ENCODE data around the gene KDF1. TPM values are rescaled to one million over a fixed set of nuclear protein-coding genes. Genes with fewer than 3 reads are reported as not detected.

The KDF1 gene
- total and polyA plus RNA-seq, 2 donors (not counting 3 experiments of a cell fraction or from before 2014, with no cell fraction given) = not detected

DNA sequence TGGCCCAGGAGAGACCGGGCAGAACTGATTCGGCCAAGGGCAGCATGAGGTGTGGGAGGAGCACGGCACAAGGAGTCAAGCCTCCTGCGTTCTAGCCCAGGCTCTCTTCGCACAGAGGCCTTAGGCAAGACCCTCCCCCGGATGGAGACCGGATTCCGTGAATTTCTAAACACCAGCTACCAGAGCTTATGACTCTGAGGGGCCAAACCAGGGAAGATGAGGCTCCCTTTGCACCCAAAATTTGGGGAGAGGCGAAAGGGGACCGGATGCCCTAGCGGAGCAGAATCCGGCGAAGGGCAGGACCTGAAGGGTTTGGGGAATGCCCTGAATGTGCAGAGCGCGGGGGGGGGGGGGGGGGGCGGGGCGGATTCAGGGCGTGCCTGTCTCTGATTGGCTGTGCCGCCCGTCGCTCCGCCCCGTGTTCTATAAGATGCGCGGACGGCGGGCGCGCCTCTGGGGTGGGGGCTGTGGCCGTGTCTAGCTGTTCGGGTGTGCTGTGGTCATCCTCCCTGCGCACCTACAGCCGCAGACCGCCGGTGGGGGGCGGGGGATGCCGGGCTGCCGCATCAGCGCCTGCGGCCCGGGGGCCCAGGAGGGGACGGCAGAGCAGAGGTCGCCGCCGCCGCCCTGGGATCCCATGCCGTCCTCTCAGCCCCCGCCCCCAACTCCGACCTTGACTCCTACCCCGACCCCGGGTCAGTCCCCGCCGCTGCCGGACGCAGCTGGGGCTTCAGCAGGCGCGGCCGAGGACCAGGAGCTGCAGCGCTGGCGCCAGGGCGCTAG, 33.2 kb upstream of the KDF1 start, which contains the start of gene TRNP1:
TSS of gene TRNP1 (plus strand) at position 456 of the 783 bp plus-strand sequence. CDS start at position 551, 95 bp downstream.
- H3K79me2 ChIP-seq (ENCODE audit: control insufficient read depth, insufficient read depth, low read length) = peaks cover 16% of the 10 kb centered on the region
- H3K27ac ChIP-seq (ENCODE audit: insufficient read depth, low read depth, low read length) = no peak within 1 kb of the TSS
- H4K20me1 ChIP-seq (replicated peaks; ENCODE audit: control insufficient read depth, extremely low read depth, insufficient read depth, low read length) = no peaks in the 10 kb centered on the region
- intact Hi-C loops (cut with micrococcal nuclease) (no loop called here), dilution Hi-C loops (cut with MboI; ENCODE audit: extremely low pct_ligation_motif_present, low sequenced_read_pairs) (no loop called here)
- H3K27me3 ChIP-seq (ENCODE audit: control insufficient read depth in 2 of 2, insufficient read depth in 2 of 2, low read length in 2 of 2) = no peaks in the 10 kb centered on the region
- peak; percentile 50 for DNase-seq (ENCODE audit: low read depth, low spot score)
- H3K9me1 ChIP-seq (replicated peaks; ENCODE audit: control insufficient read depth, extremely low read depth, insufficient read depth, low read length) = no peaks in the 10 kb centered on the region
- TF ChIP-seq, protein P1, sequence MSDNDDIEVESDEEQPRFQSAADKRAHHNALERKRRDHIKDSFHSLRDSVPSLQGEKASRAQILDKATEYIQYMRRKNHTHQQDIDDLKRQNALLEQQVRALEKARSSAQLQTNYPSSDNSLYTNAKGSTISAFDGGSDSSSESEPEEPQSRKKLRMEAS (IDR thresholded peaks at IDR 0.05; ENCODE audit: insufficient read depth, insufficient read length) = no peak
- TF ChIP-seq POLR2A (IDR thresholded peaks at IDR 0.05; ENCODE audit: low read depth, low read length) (peak; percentile 89), POLR2AphosphoS5 (IDR thresholded peaks at IDR 0.05; ENCODE audit: insufficient read depth, low read depth, low read length) (peak; percentile 86)
- H3K4me1 ChIP-seq (ENCODE audit: control insufficient read depth, extremely low read depth, insufficient read depth, low read length) = peaks cover 42% of the 10 kb centered on the region
- POLR2A ChIA-PET = interaction anchor here (0.6 to 1.4 kb wide), 3 partner anchors 19 to 136 kb away, joined by 3 to 6 read pairs (median 3); partner anchors contain the start of gene TENT5B
- H2AFZ ChIP-seq (ENCODE audit: low read depth, low read length) = peak within 1 kb of the TSS; percentile 91
- peak within 1 kb of the TSS; percentile 60 for H3K4me2 ChIP-seq (ENCODE audit: insufficient read depth, low read length)
- BruUV-seq (replicated peaks) = no TSS peak
- H3K9ac ChIP-seq (replicated peaks; ENCODE audit: extremely low read depth, insufficient read depth, low read length) = peak within 1 kb of the TSS; percentile 57
- FAIRE-seq = peak; percentile 52
- CTCF ChIA-PET = interaction anchor here (0.8 to 9.2 kb wide), 6 partner anchors 25 to 105 kb away, joined by 3 to 181 read pairs (median 57); no protein-coding TSS in a partner anchor
- H3K4me3 ChIP-seq (replicated peaks in 1 of 3; ENCODE audit: insufficient read depth in 1 of 3, low read depth in 1 of 3, low read length in 3 of 3) = peak within 1 kb of the TSS; percentile 43 to 61 (median 51)
- H3K36me3 ChIP-seq (ENCODE audit: control insufficient read depth in 2 of 2, extremely low read depth in 1 of 2, insufficient read depth in 2 of 2, low read length in 2 of 2) = no peaks in the 10 kb centered on the region
- H3K9me3 ChIP-seq (replicated peaks; ENCODE audit: control insufficient read depth, insufficient read depth, low read length) = no peaks in the 10 kb centered on the region

DNA sequence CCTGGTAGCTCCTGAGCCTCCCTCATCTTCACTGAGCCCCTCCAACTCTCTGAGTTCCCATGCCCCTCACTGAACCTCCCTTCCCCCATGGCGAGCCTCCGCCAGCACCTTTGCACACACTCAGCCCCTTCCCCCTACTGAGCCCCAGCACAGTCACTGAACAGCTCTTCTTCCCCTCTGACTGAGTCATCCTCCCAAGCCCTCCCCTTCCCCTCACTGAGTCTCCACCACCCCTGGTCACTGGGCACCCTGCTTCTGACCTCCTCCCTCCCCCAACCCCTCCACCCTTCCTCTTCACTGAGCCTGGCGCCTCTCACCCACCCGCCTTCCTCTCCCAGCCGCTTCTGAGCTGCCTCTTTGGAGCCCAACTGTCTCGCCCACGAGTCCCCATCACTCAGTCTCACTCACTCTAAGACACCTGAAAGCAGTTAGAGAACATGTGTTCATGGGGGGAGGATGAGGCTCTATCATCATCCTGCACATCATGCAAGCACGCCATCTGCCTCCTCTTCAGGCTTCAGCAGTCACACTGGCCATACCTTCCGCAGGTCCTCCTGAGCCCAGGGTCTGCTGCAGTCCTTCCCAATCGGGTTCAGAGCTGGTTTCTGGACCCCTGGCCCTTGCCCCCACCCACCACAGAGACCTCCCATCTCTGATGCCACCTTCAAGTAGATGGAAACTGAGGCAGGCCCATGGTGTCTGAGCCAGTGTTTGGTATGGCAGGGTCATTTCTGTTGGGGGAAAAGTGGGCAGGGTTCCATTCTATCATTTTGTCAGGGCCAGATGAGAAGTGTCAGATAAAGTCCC, 31.2 kb upstream of the KDF1 start:
- no peaks in the 10 kb centered on the region for H3K9me1 ChIP-seq (replicated peaks; ENCODE audit: control insufficient read depth, extremely low read depth, insufficient read depth, low read length)
- CTCF ChIA-PET = interaction anchor here (0.6 to 1.9 kb wide), 3 partner anchors 24 to 358 kb away, joined by 3 to 8 read pairs (median 5); no protein-coding TSS in a partner anchor
- H3K9me3 ChIP-seq (replicated peaks; ENCODE audit: control insufficient read depth, insufficient read depth, low read length) = no peaks in the 10 kb centered on the region
- BruUV-seq (replicated peaks) = no TSS peak
- dilution Hi-C loops (cut with MboI; ENCODE audit: extremely low pct_ligation_motif_present, low sequenced_read_pairs) (no loop called here), intact Hi-C loops (cut with micrococcal nuclease) (loop anchor here (1.0 kb wide), 1 partner anchor 164 kb away; no protein-coding TSS in a partner anchor)
- peak overlapping the region; percentile 40 for H3K9ac ChIP-seq (replicated peaks; ENCODE audit: extremely low read depth, insufficient read depth, low read length)
- peak overlapping the region; percentile 83 for H3K27ac ChIP-seq (ENCODE audit: insufficient read depth, low read depth, low read length)
- no peaks in the 10 kb centered on the region for H4K20me1 ChIP-seq (replicated peaks; ENCODE audit: control insufficient read depth, extremely low read depth, insufficient read depth, low read length)
- peak; percentile 24 for FAIRE-seq
- peaks cover 15% of the 10 kb centered on the region for H3K79me2 ChIP-seq (ENCODE audit: control insufficient read depth, insufficient read depth, low read length)
- peak overlapping the region; percentile 4 for H2AFZ ChIP-seq (ENCODE audit: low read depth, low read length)
- DNase-seq (ENCODE audit: low read depth, low spot score) = no peak
- peak overlapping the region; percentile 58 for H3K4me2 ChIP-seq (ENCODE audit: insufficient read depth, low read length)
- peaks cover 40% of the 10 kb centered on the region for H3K4me1 ChIP-seq (ENCODE audit: control insufficient read depth, extremely low read depth, insufficient read depth, low read length)
- TF ChIP-seq GATA2 (IDR thresholded peaks at IDR 0.05; ENCODE audit: insufficient read depth, insufficient read length, low read depth, low read length) (no peak), POLR2AphosphoS5 (IDR thresholded peaks at IDR 0.05; ENCODE audit: insufficient read depth, low read depth, low read length) (no peak), EZH2 (IDR thresholded peaks at IDR 0.05; ENCODE audit: borderline replicate concordance, low read depth, low read length, severe bottlenecking) (no peak), FOS (IDR thresholded peaks at IDR 0.05; ENCODE audit: borderline replicate concordance, insufficient read depth, low read length) (peak; percentile 68), POLR2A (IDR thresholded peaks at IDR 0.05; ENCODE audit: low read depth, low read length) (no peak), JUN (IDR thresholded peaks at IDR 0.05; ENCODE audit: borderline replicate concordance, insufficient read depth, insufficient read length, low read depth) (no peak), MYC (IDR thresholded peaks at IDR 0.05; ENCODE audit: low read depth, low read length) (no peak)
- TF ChIP-seq, protein P2, sequence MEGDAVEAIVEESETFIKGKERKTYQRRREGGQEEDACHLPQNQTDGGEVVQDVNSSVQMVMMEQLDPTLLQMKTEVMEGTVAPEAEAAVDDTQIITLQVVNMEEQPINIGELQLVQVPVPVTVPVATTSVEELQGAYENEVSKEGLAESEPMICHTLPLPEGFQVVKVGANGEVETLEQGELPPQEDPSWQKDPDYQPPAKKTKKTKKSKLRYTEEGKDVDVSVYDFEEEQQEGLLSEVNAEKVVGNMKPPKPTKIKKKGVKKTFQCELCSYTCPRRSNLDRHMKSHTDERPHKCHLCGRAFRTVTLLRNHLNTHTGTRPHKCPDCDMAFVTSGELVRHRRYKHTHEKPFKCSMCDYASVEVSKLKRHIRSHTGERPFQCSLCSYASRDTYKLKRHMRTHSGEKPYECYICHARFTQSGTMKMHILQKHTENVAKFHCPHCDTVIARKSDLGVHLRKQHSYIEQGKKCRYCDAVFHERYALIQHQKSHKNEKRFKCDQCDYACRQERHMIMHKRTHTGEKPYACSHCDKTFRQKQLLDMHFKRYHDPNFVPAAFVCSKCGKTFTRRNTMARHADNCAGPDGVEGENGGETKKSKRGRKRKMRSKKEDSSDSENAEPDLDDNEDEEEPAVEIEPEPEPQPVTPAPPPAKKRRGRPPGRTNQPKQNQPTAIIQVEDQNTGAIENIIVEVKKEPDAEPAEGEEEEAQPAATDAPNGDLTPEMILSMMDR (IDR thresholded peaks at IDR 0.05; ENCODE audit: extremely low read depth in 1 of 2, insufficient read depth in 1 of 2, low read depth in 1 of 2, low read length in 2 of 2) = no peak
- TF ChIP-seq, protein P1 (IDR thresholded peaks at IDR 0.05; ENCODE audit: insufficient read depth, insufficient read length) = no peak
- no peaks in the 10 kb centered on the region for H3K36me3 ChIP-seq (ENCODE audit: control insufficient read depth in 2 of 2, extremely low read depth in 1 of 2, insufficient read depth in 2 of 2, low read length in 2 of 2)
- no peak overlapping the region for H3K4me3 ChIP-seq (replicated peaks in 1 of 3; ENCODE audit: insufficient read depth in 1 of 3, low read depth in 1 of 3, low read length in 3 of 3)
- no peaks in the 10 kb centered on the region for H3K27me3 ChIP-seq (ENCODE audit: control insufficient read depth in 2 of 2, insufficient read depth in 2 of 2, low read length in 2 of 2)
- POLR2A ChIA-PET = interaction anchor here (0.8 kb wide), 1 partner anchor 101 kb away, joined by 3 read pairs; the partner anchor contains the start of gene GPN2

All from endothelial cell of umbilical vein (primary cell).